Prostate gland (tissue), 2 donors: ENCODE measurements around the gene ABCC6. TPM values are rescaled to one million over a fixed set of nuclear protein-coding genes. Genes with fewer than 3 reads are reported as not detected.

ENCODE experiments used
- DNase-seq: peaks from one replicate; pipeline ENCODE4 v3.0.0-alpha.2; 2019; ENCODE audit warnings: low spot score
- H3K27ac ChIP-seq, 2 donors: fragments of 200-600 bp; sonication (generic); 2 replicates each; pipeline ENCODE4 v1.5.1; 2017 to 2019
- H3K27me3 ChIP-seq: fragments of 200-600 bp; sonication (generic); replicated peaks from 2 replicates; pipeline ENCODE4 v1.5.1; 2019; ENCODE audit not compliant: insufficient read depth
- H3K36me3 ChIP-seq, 2 donors: fragments of 200-600 bp; sonication (generic); 1 replicate in 1 of 2; 2 replicates in 1 of 2; pipeline versions ENCODE4 v1.5.1 to v1.8.1; 2017 to 2019
- H3K4me1 ChIP-seq: fragments of 200-600 bp; sonication (generic); replicated peaks from 2 replicates; pipeline ENCODE4 v1.5.1; 2019
- H3K4me3 ChIP-seq, 2 donors: fragments of 200-600 bp; sonication (generic); 2 replicates each; pipeline ENCODE4 v1.5.1; 2017 to 2019
- H3K9me3 ChIP-seq: fragments of 200-600 bp; sonication (generic); 2 replicates; pipeline ENCODE4 v1.5.1; 2017
- POLR2A ChIP-seq: fragments of 450-650 bp; IDR thresholded peaks from one replicate; pipeline ENCODE4 v1.6.1; 2016; ENCODE audit warnings: antibody characterized with exemption, mild to moderate bottlenecking
- POLR2AphosphoS5 ChIP-seq: sonication (generic); formaldehyde crosslinking; IDR thresholded peaks from one replicate; pipeline ENCODE4 v1.6.1; 2017; ENCODE audit warnings: antibody characterized with exemption
- WGBS: methylation state at CpG from one replicate; pipeline ENCODE4 v1.1.5; 2018; 5-methylcytosine and 5-hydroxymethylcytosine counted together
- intact Hi-C: fragments of 100-400 bp; cut with DNase I; formaldehyde crosslinking; loops from one replicate; pipeline ENCODE4 v1.14.2; 2022
- total RNA-seq, 2 donors: library from RNA; depleted of rRNA; stranded (reverse); fragments of >200 nt; gene quantifications; one replicate each; pipeline ENCODE4 v1.1.0, GENCODE V29; 2016
- TF ChIP-seq, protein P1 (sequence below), 4 experiments: fragments of 200-600 bp in 2 of 4; fragments of 450-650 bp in 2 of 4; sonication (generic) in 2 of 4; IDR thresholded peaks; 1 replicate in 3 of 4; 2 replicates in 1 of 4; pipeline ENCODE4 v1.5.1; 2016 to 2019; ENCODE audit warnings: antibody characterized with exemption in 4 of 4, mild to moderate bottlenecking in 2 of 4, moderate library complexity in 2 of 4

Gene ABCC6
- total RNA-seq, 2 donors from 2014 or later: 4.5 to 15.2 TPM

DNA sequence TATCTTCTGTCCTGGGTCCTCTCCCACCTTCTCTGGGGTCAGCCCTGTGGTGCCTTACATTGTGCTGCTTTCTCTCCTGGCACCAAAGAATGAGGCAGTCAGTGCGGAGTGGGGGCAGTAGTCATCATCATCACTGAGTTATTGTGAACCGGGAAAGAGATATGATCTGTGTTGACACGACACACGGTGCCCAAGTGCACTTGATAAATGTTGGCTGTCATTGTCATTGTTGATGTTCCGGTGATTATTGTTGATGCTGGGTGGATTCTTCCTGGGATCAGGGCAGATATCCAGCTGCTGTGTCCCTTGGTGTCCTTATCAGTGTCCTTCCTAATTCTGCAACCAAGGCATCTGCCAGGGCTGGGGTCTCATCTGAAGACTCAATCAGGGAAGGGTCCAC is 121.7 kb downstream of the ABCC6 start:
- DNase-seq: no peak
- TF ChIP-seq POLR2AphosphoS5: no peak
- H3K27me3 ChIP-seq: no peaks in the 10 kb centered on the region
- 50% methylated on average over 5 of the region's 5 CpGs for WGBS
- H3K36me3 ChIP-seq: peaks cover 3 to 9% of the 10 kb centered on the region in 2 donors
- H3K27ac ChIP-seq: no peak overlapping the region
- H3K9me3 ChIP-seq: no peaks in the 10 kb centered on the region
- no peak overlapping the region for H3K4me3 ChIP-seq
- peaks cover 9% of the 10 kb centered on the region for H3K4me1 ChIP-seq
- intact Hi-C loops: no loop called here

DNA sequence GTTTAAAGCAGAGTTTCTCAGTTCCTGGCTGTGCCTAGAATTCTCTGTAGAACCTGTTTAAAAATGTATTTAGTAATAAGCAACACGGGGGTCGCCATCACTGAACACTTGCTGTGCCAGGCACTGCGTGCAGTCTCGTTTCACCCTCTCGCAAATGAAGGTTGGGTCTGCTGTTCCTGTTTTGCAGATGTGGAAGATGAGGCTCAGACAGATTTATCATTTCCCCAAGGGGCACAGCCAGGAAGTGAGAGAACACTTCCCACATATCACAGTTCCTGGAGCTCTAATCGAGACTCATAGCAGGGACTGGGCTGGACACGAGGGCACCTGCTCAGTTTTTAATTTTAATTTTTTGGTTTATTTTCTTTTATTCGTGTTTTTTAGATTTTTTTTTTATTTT is 122.7 kb downstream of the ABCC6 start:
- DNase-seq: no peak
- TF ChIP-seq, protein P1, sequence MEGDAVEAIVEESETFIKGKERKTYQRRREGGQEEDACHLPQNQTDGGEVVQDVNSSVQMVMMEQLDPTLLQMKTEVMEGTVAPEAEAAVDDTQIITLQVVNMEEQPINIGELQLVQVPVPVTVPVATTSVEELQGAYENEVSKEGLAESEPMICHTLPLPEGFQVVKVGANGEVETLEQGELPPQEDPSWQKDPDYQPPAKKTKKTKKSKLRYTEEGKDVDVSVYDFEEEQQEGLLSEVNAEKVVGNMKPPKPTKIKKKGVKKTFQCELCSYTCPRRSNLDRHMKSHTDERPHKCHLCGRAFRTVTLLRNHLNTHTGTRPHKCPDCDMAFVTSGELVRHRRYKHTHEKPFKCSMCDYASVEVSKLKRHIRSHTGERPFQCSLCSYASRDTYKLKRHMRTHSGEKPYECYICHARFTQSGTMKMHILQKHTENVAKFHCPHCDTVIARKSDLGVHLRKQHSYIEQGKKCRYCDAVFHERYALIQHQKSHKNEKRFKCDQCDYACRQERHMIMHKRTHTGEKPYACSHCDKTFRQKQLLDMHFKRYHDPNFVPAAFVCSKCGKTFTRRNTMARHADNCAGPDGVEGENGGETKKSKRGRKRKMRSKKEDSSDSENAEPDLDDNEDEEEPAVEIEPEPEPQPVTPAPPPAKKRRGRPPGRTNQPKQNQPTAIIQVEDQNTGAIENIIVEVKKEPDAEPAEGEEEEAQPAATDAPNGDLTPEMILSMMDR (IDR thresholded peaks at IDR 0.05): no peak
- TF ChIP-seq POLR2AphosphoS5: no peak
- TF ChIP-seq POLR2A: no peak
- H3K4me3 ChIP-seq: no peak overlapping the region
- H3K4me1 ChIP-seq: peaks cover 12% of the 10 kb centered on the region
- H3K9me3 ChIP-seq: no peaks in the 10 kb centered on the region
- no peaks in the 10 kb centered on the region for H3K27me3 ChIP-seq
- H3K36me3 ChIP-seq: peaks cover 3 to 9% of the 10 kb centered on the region in 2 donors
- intact Hi-C loops: no loop called here
- H3K27ac ChIP-seq: no peak overlapping the region
- 76% methylated on average over 8 of the region's 8 CpGs for WGBS

DNA sequence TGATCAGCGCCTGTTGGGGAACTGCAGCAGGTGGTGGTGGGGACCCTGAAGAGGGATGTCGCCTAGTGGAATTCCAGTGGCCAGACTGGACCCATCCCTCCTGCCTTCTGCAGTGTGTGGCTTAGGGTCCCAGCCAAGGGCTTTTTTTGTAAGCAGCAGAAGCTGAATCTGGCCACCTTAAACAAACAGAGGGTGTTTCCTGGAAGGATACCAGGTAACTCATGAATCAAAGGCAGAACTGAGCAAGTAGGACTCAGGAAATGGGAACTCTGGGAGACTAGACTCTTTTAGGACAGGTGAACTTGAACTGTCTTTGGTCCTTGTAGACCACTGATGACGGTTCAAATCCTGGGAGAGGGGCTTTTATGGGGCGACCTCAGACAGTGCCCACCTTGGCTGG is 124.0 kb downstream of the ABCC6 start:
- intact Hi-C loops: no loop called here
- no peaks in the 10 kb centered on the region for H3K9me3 ChIP-seq
- peak; percentile 24 for DNase-seq
- no peak overlapping the region for H3K4me3 ChIP-seq
- no peaks in the 10 kb centered on the region for H3K27me3 ChIP-seq
- H3K4me1 ChIP-seq: peaks cover 13% of the 10 kb centered on the region
- peaks cover 3 to 9% of the 10 kb centered on the region in 2 donors for H3K36me3 ChIP-seq
- 61% methylated on average over 4 of the region's 4 CpGs for WGBS
- TF ChIP-seq, protein P1 (IDR thresholded peaks at IDR 0.05): no peak
- peak; percentile 43 for TF ChIP-seq POLR2AphosphoS5
- peak overlapping the region in 1 of 2 donors; percentile 52 for H3K27ac ChIP-seq

Other genes with a start within 250 kb of the ABCC6 start
- 10 to 100 TPM; 33.6 to 35.5 TPM for gene NOMO3, start 9.0 kb upstream of the ABCC6 start, total RNA-seq
- 1 to 10 TPM; 4.4 to 5.3 TPM for gene NPIPA7, start 155.6 kb upstream of the ABCC6 start, total RNA-seq